ENCODE results near the gene CFC1. TPM values are rescaled to one million over a fixed set of nuclear protein-coding genes. Genes with fewer than 3 reads are reported as not detected.
"Not testable (repeated sequence)": the region's sequence is repeated elsewhere in the genome, so short reads cannot be mapped to it uniquely, and the experiment has no call there.

Gene CFC1
- total and polyA plus RNA-seq, 2 of the 8 experiments (the other 6 are each of a cell fraction or from before 2014, with no cell fraction given) = 0.14 TPM; not detected in 1

DNA sequence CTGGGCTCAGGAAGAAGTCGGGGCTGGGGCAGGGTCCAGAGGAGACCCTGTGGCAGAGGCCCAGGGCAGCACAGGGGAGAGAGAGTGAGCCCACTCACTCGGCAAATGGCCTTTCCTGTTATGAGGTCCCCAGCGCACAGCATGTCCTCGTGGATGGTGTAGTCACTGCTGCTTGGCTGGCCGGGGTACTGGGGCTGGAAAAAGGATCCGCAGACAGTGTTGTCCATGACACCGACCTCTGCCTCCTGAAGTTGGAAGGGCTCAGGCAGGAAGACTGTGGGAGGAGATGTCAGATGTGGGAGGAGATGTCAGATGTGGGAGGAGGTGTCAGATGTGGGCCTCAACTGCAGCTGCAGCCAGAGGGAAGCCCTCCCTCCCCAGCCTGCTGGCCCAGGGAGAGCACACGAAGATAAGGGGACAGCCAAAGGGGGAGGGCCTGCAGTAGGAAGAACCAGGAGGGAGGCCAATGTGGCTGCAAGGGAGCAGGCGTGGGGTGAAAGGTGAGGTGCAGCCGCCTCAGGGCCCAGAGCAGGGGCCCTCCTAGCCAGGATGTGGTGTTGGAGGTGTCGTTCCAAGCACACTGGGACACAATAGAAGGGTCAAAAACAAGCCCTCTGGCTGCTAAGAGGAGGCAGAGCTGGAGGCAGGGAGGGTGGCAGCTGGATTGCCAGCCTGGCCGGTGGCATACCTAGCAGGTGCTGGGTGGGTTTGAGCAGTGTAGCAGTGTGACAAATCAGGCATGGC lies 55.4 kb downstream of the CFC1 start:
- H4K5ac ChIP-seq (ENCODE audit: insufficient read length, low read depth, low read length); H2BK12ac ChIP-seq (ENCODE audit: low read depth, low read length); H2BK120ac ChIP-seq (replicated peaks; ENCODE audit: low read depth, low read length); H2BK5ac ChIP-seq (ENCODE audit: low read depth, low read length); H3K27me3 ChIP-seq (replicated peaks in 1 of 4; ENCODE audit: control insufficient read depth in 3 of 4, extremely low read depth in 1 of 4, insufficient read depth in 3 of 4, low read length in 3 of 4); H4K20me1 ChIP-seq (replicated peaks in 1 of 2; ENCODE audit: control insufficient read depth in 1 of 2, insufficient read depth in 2 of 2, low read length in 2 of 2); H3K4me2 ChIP-seq (ENCODE audit: insufficient read depth in 1 of 2, low read depth in 2 of 2, low read length in 2 of 2); H3K23ac ChIP-seq (ENCODE audit: insufficient read length); H2BK20ac ChIP-seq (ENCODE audit: low read length); H3K4me3 ChIP-seq (ENCODE audit: extremely low read depth in 1 of 4, insufficient read depth in 2 of 4, low read depth in 3 of 4, low read length in 4 of 4); H3K14ac ChIP-seq (ENCODE audit: insufficient read length); H3K18ac ChIP-seq (ENCODE audit: extremely low read depth, low read length); H4K8ac ChIP-seq (ENCODE audit: extremely low read depth, insufficient read depth, low read length); H3K27ac ChIP-seq (ENCODE audit: low read depth, low read length); H3K9me3 ChIP-seq (ENCODE audit: insufficient read depth in 2 of 2, low read depth in 1 of 2, low read length in 1 of 2); H3K79me2 ChIP-seq (ENCODE audit: control insufficient read depth in 1 of 2, insufficient read depth in 2 of 2, low read length in 2 of 2); H3K9ac ChIP-seq (replicated peaks in 1 of 4; ENCODE audit: extremely low read depth in 1 of 4, low read depth in 3 of 4, low read length in 3 of 4); FAIRE-seq; H4K91ac ChIP-seq (replicated peaks; ENCODE audit: insufficient read length, low read length); H2AK5ac ChIP-seq (ENCODE audit: low read depth, low read length); H2AFZ ChIP-seq (ENCODE audit: low read length); H3K4me1 ChIP-seq (replicated peaks in 1 of 4; ENCODE audit: control insufficient read depth in 3 of 4, insufficient read depth in 4 of 4, low read length in 3 of 4); H3K36me3 ChIP-seq (ENCODE audit: control insufficient read depth in 2 of 4, insufficient read depth in 4 of 4, low read length in 3 of 4); H3K56ac ChIP-seq (replicated peaks; ENCODE audit: insufficient read length, low read depth, low read length); H2BK15ac ChIP-seq (ENCODE audit: low read length); DNase-seq (ENCODE audit: low read depth in 1 of 2, low spot score in 2 of 2); H3K23me2 ChIP-seq (ENCODE audit: low read depth, low read length); CTCF ChIA-PET (ENCODE audit: partially characterized antibody); H3K79me1 ChIP-seq (ENCODE audit: low read depth, low read length); H3K4ac ChIP-seq (replicated peaks; ENCODE audit: insufficient read length, low read depth, low read length); POLR2A ChIA-PET (ENCODE audit: partially characterized antibody): not testable (repeated sequence)
- no CpG with 5 or more reads among the region's 12 CpGs for WGBS, 2 experiments (ENCODE audit: extremely low coverage in 1 of 2, insufficient coverage in 1 of 2, insufficient read length in 1 of 2, insufficient replicate concordance in 2 of 2, low coverage in 1 of 2, low lambda C conversion rate in 2 of 2, missing lambda C conversion rate in 1 of 2)

DNA sequence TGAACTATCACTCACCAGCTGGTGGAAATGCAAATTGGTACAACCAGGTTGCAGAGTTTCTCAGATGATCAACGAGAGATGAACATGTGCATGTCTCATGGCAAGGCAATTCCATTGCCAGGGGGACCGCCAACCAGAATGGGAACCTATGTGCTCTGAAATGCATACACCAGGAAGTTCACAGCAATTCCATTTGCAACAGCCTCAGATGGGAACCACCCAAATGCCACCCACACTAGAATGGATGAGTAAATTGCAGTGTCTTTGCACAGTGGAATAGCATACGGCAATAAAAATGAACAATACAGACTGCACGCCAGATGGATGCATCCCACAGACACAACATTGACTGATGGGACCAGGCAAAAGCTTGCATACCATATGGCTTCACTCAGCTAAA lies 56.6 kb downstream of the CFC1 start:
- H2BK5ac ChIP-seq (ENCODE audit: low read depth, low read length); H3K79me1 ChIP-seq (ENCODE audit: low read depth, low read length); H3K56ac ChIP-seq (replicated peaks; ENCODE audit: insufficient read length, low read depth, low read length); H3K27ac ChIP-seq (ENCODE audit: low read depth, low read length); H2BK12ac ChIP-seq (ENCODE audit: low read depth, low read length); H3K36me3 ChIP-seq (ENCODE audit: control insufficient read depth in 2 of 4, insufficient read depth in 4 of 4, low read length in 3 of 4); DNase-seq (ENCODE audit: low read depth in 1 of 2, low spot score in 2 of 2); H2AK5ac ChIP-seq (ENCODE audit: low read depth, low read length); H4K8ac ChIP-seq (ENCODE audit: extremely low read depth, insufficient read depth, low read length); H3K4ac ChIP-seq (replicated peaks; ENCODE audit: insufficient read length, low read depth, low read length); CTCF ChIA-PET (ENCODE audit: partially characterized antibody); H3K4me3 ChIP-seq (ENCODE audit: extremely low read depth in 1 of 4, insufficient read depth in 2 of 4, low read depth in 3 of 4, low read length in 4 of 4); POLR2A ChIA-PET (ENCODE audit: partially characterized antibody); H2BK120ac ChIP-seq (replicated peaks; ENCODE audit: low read depth, low read length); H4K20me1 ChIP-seq (replicated peaks in 1 of 2; ENCODE audit: control insufficient read depth in 1 of 2, insufficient read depth in 2 of 2, low read length in 2 of 2); H3K27me3 ChIP-seq (replicated peaks in 1 of 4; ENCODE audit: control insufficient read depth in 3 of 4, extremely low read depth in 1 of 4, insufficient read depth in 3 of 4, low read length in 3 of 4); H3K79me2 ChIP-seq (ENCODE audit: control insufficient read depth in 1 of 2, insufficient read depth in 2 of 2, low read length in 2 of 2); H2BK15ac ChIP-seq (ENCODE audit: low read length); H3K23me2 ChIP-seq (ENCODE audit: low read depth, low read length); H2BK20ac ChIP-seq (ENCODE audit: low read length); H4K5ac ChIP-seq (ENCODE audit: insufficient read length, low read depth, low read length); H3K23ac ChIP-seq (ENCODE audit: insufficient read length); H3K4me2 ChIP-seq (ENCODE audit: insufficient read depth in 1 of 2, low read depth in 2 of 2, low read length in 2 of 2); H3K9ac ChIP-seq (replicated peaks in 1 of 4; ENCODE audit: extremely low read depth in 1 of 4, low read depth in 3 of 4, low read length in 3 of 4); FAIRE-seq; H3K18ac ChIP-seq (ENCODE audit: extremely low read depth, low read length); H4K91ac ChIP-seq (replicated peaks; ENCODE audit: insufficient read length, low read length); H3K4me1 ChIP-seq (replicated peaks in 1 of 4; ENCODE audit: control insufficient read depth in 3 of 4, insufficient read depth in 4 of 4, low read length in 3 of 4); H3K14ac ChIP-seq (ENCODE audit: insufficient read length); H3K9me3 ChIP-seq (ENCODE audit: insufficient read depth in 2 of 2, low read depth in 1 of 2, low read length in 1 of 2); H2AFZ ChIP-seq (ENCODE audit: low read length): not testable (repeated sequence)
- no CpG with 5 or more reads among the region's 4 CpGs for WGBS, 2 experiments (ENCODE audit: extremely low coverage in 1 of 2, insufficient coverage in 1 of 2, insufficient read length in 1 of 2, insufficient replicate concordance in 2 of 2, low coverage in 1 of 2, low lambda C conversion rate in 2 of 2, missing lambda C conversion rate in 1 of 2)
